Measurements from ENCODE around the gene NIN. TPM values are rescaled to one million over a fixed set of nuclear protein-coding genes. Genes with fewer than 3 reads are reported as not detected.
A peak's percentile ranks its signal among the peaks of the same experiment; 100 is the strongest.

The NIN gene
- total RNA-seq, 1 donor from 2014 or later = 29.5 TPM

- TF ChIP-seq CTCF (IDR thresholded peaks at IDR 0.05) (peak; percentile 11 to 44 (median 28)), POLR2A (IDR thresholded peaks at IDR 0.05) (no peak), POLR2AphosphoS5 (IDR thresholded peaks at IDR 0.05; ENCODE audit: insufficient read depth in 1 of 2, low read depth in 1 of 2) (no peak)
- Histone ChIP-seq H3K36me3 (peaks cover 6 to 24% of the 10 kb centered on the region in 2 donors), H3K4me1 (peaks cover 18% of the 10 kb centered on the region), H3K9me3 (no peaks in the 10 kb centered on the region), H3K4me3 (no peak overlapping the region), H3K27ac (peak overlapping the region; percentile 76), H3K27me3 (no peaks in the 10 kb centered on the region)
- intact Hi-C loops (cut with DNase I) = loop anchor here (10.0 kb wide), 1 partner anchor 169 kb away; no protein-coding TSS in a partner anchor
- DNase-seq (ENCODE audit: extremely low spot score in 2 of 2) = no peak
Measured at GRCh38 chr14:50773632-50774541, 57.1 kb downstream of the NIN start.

GRCh38 chr14:50772412-50772811 lies 58.5 kb downstream of the NIN start:
- H3K27ac ChIP-seq = no peak overlapping the region
- H3K36me3 ChIP-seq = peaks cover 6 to 31% of the 10 kb centered on the region in 2 donors

GRCh38 chr14:50770586-50770985 lies 60.4 kb downstream of the NIN start:
- peaks cover 6 to 31% of the 10 kb centered on the region in 2 donors for H3K36me3 ChIP-seq
- TF ChIP-seq POLR2AphosphoS5 (IDR thresholded peaks at IDR 0.05; ENCODE audit: insufficient read depth in 1 of 2, low read depth in 1 of 2) (no peak), POLR2A (IDR thresholded peaks at IDR 0.05) (no peak), CTCF (IDR thresholded peaks at IDR 0.05) (no peak)
- no peak overlapping the region for H3K27ac ChIP-seq
- no peak for DNase-seq (ENCODE audit: extremely low spot score in 2 of 2)
- H3K4me1 ChIP-seq = peaks cover 11% of the 10 kb centered on the region
- H3K4me3 ChIP-seq = no peak overlapping the region
- H3K27me3 ChIP-seq = no peaks in the 10 kb centered on the region
- H3K9me3 ChIP-seq = no peaks in the 10 kb centered on the region
- intact Hi-C loops (cut with DNase I) = loop anchor here (10.0 kb wide), 1 partner anchor 166 kb away; no protein-coding TSS in a partner anchor

More at GRCh38 chr14:50772412-50772811, 58.5 kb downstream of the NIN start:
- peaks cover 6% of the 10 kb centered on the region for H3K4me1 ChIP-seq
- no peak for DNase-seq (ENCODE audit: extremely low spot score in 2 of 2)
- intact Hi-C loops (cut with DNase I) = loop anchor here (10.0 kb wide), 1 partner anchor 168 kb away; no protein-coding TSS in a partner anchor
- H3K9me3 ChIP-seq = no peaks in the 10 kb centered on the region
- no peaks in the 10 kb centered on the region for H3K27me3 ChIP-seq
- no peak overlapping the region for H3K4me3 ChIP-seq
- TF ChIP-seq POLR2AphosphoS5 (IDR thresholded peaks at IDR 0.05; ENCODE audit: insufficient read depth in 1 of 2, low read depth in 1 of 2) (no peak), POLR2A (IDR thresholded peaks at IDR 0.05) (no peak), CTCF (IDR thresholded peaks at IDR 0.05) (no peak)

- H3K27me3 ChIP-seq = no peaks in the 10 kb centered on the region
- H3K9me3 ChIP-seq = no peaks in the 10 kb centered on the region
- no peak overlapping the region for H3K27ac ChIP-seq
- H3K36me3 ChIP-seq = peaks cover 6 to 31% of the 10 kb centered on the region in 2 donors
- DNase-seq (ENCODE audit: extremely low spot score in 2 of 2) = no peak
- H3K4me3 ChIP-seq = no peak overlapping the region
- intact Hi-C loops (cut with DNase I) = loop anchor here (10.0 kb wide), 1 partner anchor 165 kb away; no protein-coding TSS in a partner anchor
- no peak for TF ChIP-seq CTCF (IDR thresholded peaks at IDR 0.05)
- peaks cover 12% of the 10 kb centered on the region for H3K4me1 ChIP-seq
Measured at GRCh38 chr14:50769863-50770500, 61.0 kb downstream of the NIN start.

Measured in vagina (tissue), 2 donors.